Loucy (cell line): Measurements from ENCODE around the gene RUNX2.

Experiments used
- EZH2phosphoT487 ChIP-seq: fragments of 200-600 bp; IDR thresholded peaks from 2 replicates; pipeline ENCODE4 v1.6.1; 2018; ENCODE audit warnings: antibody characterized with exemption, mild to moderate bottlenecking, moderate library complexity, borderline replicate concordance
- TF ChIP-seq, protein P1 (sequence below): fragments of 200-600 bp; sonication (generic); conservative IDR thresholded peaks from 2 replicates; pipeline ENCODE4 v1.5.1; 2014; ENCODE audit warnings: mild to moderate bottlenecking, antibody characterized with exemption, low read length

DNA sequence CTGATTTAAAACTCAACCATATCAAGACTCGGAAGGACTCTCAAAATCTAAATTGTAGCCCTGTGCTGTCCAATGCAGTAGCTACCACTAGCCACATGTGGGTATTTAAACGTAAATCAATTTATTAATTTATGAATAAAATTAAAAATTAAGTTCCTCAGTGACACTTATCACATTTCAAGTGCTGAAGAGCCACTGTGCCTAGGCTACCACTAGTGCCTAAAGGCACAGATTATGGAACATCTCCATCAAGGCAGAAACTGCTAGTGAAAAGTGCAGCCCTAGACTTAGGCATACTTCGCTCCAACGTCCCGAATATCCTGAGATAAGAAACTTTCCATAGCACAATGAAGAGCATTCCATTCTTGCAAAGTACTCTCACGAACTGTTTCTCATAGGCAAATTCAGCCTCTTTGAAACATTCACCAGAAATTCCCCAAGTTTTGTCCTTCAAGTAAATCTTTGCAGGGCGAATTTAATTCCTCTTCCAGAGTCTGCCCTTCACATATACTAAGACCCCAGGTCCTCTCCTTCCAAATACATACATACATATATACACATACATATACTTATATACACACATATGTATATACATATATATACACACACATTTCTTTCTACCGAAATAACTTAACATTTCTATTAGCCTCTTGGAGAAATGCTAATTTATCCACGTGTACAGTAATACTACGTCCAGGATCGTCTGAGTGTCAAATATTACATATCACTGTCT lies 48.3 kb downstream of the RUNX2 start:
- TF ChIP-seq, protein P1, sequence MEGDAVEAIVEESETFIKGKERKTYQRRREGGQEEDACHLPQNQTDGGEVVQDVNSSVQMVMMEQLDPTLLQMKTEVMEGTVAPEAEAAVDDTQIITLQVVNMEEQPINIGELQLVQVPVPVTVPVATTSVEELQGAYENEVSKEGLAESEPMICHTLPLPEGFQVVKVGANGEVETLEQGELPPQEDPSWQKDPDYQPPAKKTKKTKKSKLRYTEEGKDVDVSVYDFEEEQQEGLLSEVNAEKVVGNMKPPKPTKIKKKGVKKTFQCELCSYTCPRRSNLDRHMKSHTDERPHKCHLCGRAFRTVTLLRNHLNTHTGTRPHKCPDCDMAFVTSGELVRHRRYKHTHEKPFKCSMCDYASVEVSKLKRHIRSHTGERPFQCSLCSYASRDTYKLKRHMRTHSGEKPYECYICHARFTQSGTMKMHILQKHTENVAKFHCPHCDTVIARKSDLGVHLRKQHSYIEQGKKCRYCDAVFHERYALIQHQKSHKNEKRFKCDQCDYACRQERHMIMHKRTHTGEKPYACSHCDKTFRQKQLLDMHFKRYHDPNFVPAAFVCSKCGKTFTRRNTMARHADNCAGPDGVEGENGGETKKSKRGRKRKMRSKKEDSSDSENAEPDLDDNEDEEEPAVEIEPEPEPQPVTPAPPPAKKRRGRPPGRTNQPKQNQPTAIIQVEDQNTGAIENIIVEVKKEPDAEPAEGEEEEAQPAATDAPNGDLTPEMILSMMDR: no peak
- TF ChIP-seq EZH2phosphoT487: no peak
